Measurements from ENCODE around the gene ARHGAP25.

DNA sequence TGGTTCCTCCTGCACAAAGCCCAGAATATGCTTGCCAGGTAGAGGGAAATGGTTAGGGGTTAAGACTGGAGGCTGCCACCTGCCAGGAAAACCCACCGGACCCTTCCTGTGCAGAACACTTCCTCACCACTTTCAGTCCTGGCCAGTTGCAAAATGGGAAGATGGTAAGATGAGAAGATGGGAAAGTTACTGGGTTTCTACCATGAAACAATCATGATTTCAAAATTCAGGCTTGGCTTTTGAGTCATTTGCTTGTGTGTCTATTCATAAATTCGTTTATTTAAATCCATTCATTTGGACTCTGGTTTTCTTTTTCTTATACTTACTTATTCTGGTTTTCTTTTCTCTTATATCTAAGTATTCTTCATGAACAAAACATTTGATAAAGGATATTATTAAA is 129.4 kb downstream of the ARHGAP25 start:
- TF ChIP-seq, protein P1, sequence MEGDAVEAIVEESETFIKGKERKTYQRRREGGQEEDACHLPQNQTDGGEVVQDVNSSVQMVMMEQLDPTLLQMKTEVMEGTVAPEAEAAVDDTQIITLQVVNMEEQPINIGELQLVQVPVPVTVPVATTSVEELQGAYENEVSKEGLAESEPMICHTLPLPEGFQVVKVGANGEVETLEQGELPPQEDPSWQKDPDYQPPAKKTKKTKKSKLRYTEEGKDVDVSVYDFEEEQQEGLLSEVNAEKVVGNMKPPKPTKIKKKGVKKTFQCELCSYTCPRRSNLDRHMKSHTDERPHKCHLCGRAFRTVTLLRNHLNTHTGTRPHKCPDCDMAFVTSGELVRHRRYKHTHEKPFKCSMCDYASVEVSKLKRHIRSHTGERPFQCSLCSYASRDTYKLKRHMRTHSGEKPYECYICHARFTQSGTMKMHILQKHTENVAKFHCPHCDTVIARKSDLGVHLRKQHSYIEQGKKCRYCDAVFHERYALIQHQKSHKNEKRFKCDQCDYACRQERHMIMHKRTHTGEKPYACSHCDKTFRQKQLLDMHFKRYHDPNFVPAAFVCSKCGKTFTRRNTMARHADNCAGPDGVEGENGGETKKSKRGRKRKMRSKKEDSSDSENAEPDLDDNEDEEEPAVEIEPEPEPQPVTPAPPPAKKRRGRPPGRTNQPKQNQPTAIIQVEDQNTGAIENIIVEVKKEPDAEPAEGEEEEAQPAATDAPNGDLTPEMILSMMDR (IDR thresholded peaks at IDR 0.05): no peak
- TF ChIP-seq POLR2A (IDR thresholded peaks at IDR 0.05): no peak
